Caco-2 (cell line): ENCODE data around the gene SOX5. TPM values are rescaled to one million over a fixed set of nuclear protein-coding genes. Genes with fewer than 3 reads are reported as not detected.

Source experiments
- BruUV-seq: library from RNA; stranded (reverse); fragments of 400-500 nt; replicated peaks from 2 replicates; lab custom pipeline; 2021; lab: Mats Ljungman, UMichigan
- CTCF ChIA-PET: fragments of 300-600 bp; sonication (Branson Sonifier 250); formaldehyde crosslinking; loops from one replicate; lab custom pipeline; 2022; ENCODE audit warnings: antibody characterized with exemption; lab: Charles Lee
- POLR2A ChIA-PET: fragments of 300-600 bp; sonication (Branson Sonifier 250); formaldehyde crosslinking; loops from one replicate; lab custom pipeline; 2022; ENCODE audit warnings: antibody characterized with exemption; lab: Charles Lee
- DNase-seq, 2 experiments: peaks; one replicate each; pipeline versions ENCODE4 v3.0.0 to v3.0.0-alpha.2; 2020 to 2022
- H3K27me3 ChIP-seq: replicated peaks from 2 replicates; pipeline ENCODE4 v1.6.0; 2011; ENCODE audit warnings: low read length; ENCODE audit not compliant: control insufficient read depth, insufficient read depth
- H3K36me3 ChIP-seq: 2 replicates; pipeline ENCODE4 v1.5.1; 2011; ENCODE audit warnings: low read length; ENCODE audit not compliant: control insufficient read depth, insufficient read depth
- H3K4me1 ChIP-seq: fragments of 250-450 bp; sonication (Bioruptor Pico); 2 replicates; pipeline ENCODE4 v1.5.1; 2020; ENCODE audit warnings: mild to moderate bottlenecking
- H3K4me3 ChIP-seq: 2 replicates; pipeline ENCODE4 v1.5.1; 2011; ENCODE audit warnings: low read depth, mild to moderate bottlenecking, control low read depth, low read length
- H3K9me3 ChIP-seq: fragments of 250-450 bp; sonication (Bioruptor Pico); 2 replicates; pipeline ENCODE4 v1.5.1; 2020; ENCODE audit warnings: mild to moderate bottlenecking, moderate library complexity
- H3K27ac Mint-ChIP-seq: one replicate; pipeline ENCODE4 v1.8.0; 2022; ENCODE audit warnings: mixed read lengths; ENCODE audit not compliant: unreplicated experiment
- H3K27me3 Mint-ChIP-seq: one replicate; pipeline ENCODE4 v1.8.0; 2022; ENCODE audit warnings: mixed read lengths; ENCODE audit not compliant: insufficient read depth, unreplicated experiment
- H3K36me3 Mint-ChIP-seq: one replicate; pipeline ENCODE4 v1.8.0; 2022; ENCODE audit warnings: mild to moderate bottlenecking, mixed read lengths; ENCODE audit not compliant: insufficient read depth, unreplicated experiment
- H3K4me1 Mint-ChIP-seq: one replicate; pipeline ENCODE4 v1.8.0; 2022; ENCODE audit warnings: low read depth, mixed read lengths; ENCODE audit not compliant: unreplicated experiment
- H3K4me3 Mint-ChIP-seq: one replicate; pipeline ENCODE4 v1.8.0; 2022; ENCODE audit warnings: mild to moderate bottlenecking, moderate library complexity, mixed read lengths; ENCODE audit not compliant: unreplicated experiment
- H3K9me3 Mint-ChIP-seq: one replicate; pipeline ENCODE4 v1.8.0; 2022; ENCODE audit warnings: mixed read lengths; ENCODE audit not compliant: unreplicated experiment
- intact Hi-C: fragments of 100-400 bp; cut with micrococcal nuclease; formaldehyde crosslinking; loops from one replicate; pipeline ENCODE4 v1.10.0; 2022; ENCODE audit not compliant: unreplicated experiment
- total RNA-seq: library from RNA; stranded (reverse); gene quantifications from 2 replicates; pipeline ENCODE4 v1.2.3, GENCODE V29; 2022
- TF ChIP-seq, protein P1 (sequence below), 2 experiments: fragments of 200-600 bp in 1 of 2; IDR thresholded peaks; 1 replicate in 1 of 2; 2 replicates in 1 of 2; pipeline versions ENCODE4 v1.5.1 to v1.8.0; 2011 to 2022; ENCODE audit warnings: antibody characterized with exemption in 1 of 2, control low read depth in 1 of 2, inconsistent platforms in 1 of 2, low read depth in 1 of 2, low read length in 1 of 2, mild to moderate bottlenecking in 1 of 2, moderate library complexity in 1 of 2; ENCODE audit not compliant: insufficient read depth in 1 of 2, severe bottlenecking in 1 of 2, unreplicated experiment in 1 of 2

Gene SOX5
- total RNA-seq, 1 experiment from 2014 or later: 15.4 TPM

DNA sequence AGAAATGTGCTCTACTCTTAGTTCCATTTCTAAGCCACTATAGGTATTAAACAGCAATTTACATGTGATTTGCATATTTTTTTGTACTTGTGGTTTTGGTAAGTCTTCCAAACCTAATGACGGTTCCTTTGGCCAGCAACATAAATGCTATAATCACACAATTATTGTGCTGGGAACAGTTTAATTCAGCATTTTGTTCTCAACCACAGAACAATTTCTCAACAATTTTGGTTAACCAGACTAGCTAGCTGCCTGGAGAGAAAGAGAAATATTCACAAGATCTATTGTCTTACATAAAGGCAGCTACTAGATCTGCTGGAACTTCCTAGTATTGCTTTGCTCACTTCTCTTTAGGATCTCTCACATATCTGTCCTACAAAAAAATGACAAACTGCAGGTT lies 265.3 kb downstream of the SOX5 start:
- ChIA-PET POLR2A (no interaction called here), CTCF (no interaction called here)
- peaks cover 8% of the 10 kb centered on the region for H3K9me3 Mint-ChIP-seq
- Histone ChIP-seq H3K36me3 (no peaks in the 10 kb centered on the region), H3K27me3 (no peaks in the 10 kb centered on the region), H3K9me3 (no peaks in the 10 kb centered on the region), H3K4me3 (no peak overlapping the region), H3K4me1 (no peaks in the 10 kb centered on the region)
- H3K36me3 Mint-ChIP-seq: no peaks in the 10 kb centered on the region
- no peak for DNase-seq
- TF ChIP-seq, protein P1, sequence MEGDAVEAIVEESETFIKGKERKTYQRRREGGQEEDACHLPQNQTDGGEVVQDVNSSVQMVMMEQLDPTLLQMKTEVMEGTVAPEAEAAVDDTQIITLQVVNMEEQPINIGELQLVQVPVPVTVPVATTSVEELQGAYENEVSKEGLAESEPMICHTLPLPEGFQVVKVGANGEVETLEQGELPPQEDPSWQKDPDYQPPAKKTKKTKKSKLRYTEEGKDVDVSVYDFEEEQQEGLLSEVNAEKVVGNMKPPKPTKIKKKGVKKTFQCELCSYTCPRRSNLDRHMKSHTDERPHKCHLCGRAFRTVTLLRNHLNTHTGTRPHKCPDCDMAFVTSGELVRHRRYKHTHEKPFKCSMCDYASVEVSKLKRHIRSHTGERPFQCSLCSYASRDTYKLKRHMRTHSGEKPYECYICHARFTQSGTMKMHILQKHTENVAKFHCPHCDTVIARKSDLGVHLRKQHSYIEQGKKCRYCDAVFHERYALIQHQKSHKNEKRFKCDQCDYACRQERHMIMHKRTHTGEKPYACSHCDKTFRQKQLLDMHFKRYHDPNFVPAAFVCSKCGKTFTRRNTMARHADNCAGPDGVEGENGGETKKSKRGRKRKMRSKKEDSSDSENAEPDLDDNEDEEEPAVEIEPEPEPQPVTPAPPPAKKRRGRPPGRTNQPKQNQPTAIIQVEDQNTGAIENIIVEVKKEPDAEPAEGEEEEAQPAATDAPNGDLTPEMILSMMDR (IDR thresholded peaks at IDR 0.05; ENCODE audit: insufficient read depth in 1 of 2, low read depth in 1 of 2, low read length in 1 of 2, severe bottlenecking in 1 of 2, unreplicated experiment in 1 of 2): no peak
- no peak overlapping the region for H3K4me3 Mint-ChIP-seq
- no TSS peak for BruUV-seq
- intact Hi-C loops: no loop called here
- no peaks in the 10 kb centered on the region for H3K27me3 Mint-ChIP-seq
- H3K4me1 Mint-ChIP-seq: no peaks in the 10 kb centered on the region
- H3K27ac Mint-ChIP-seq: no peak overlapping the region

DNA sequence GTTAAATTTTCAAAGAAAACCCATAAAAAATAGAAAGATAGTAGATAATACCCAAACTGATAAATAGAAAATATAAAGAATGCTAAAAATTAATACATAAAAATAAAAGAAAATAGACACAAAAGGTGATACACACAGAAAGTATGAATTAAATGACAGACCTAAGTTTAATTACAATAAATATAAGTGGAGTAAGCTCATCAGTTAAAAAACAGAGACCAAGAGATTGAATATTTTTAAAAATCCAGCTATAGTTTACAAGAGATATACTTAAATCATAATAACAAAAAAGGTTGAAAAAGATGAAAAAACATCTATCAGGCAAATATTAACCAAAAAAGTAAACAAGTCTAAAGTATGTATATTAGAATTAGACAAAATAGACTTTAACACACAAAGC lies 268.2 kb downstream of the SOX5 start:
- no peaks in the 10 kb centered on the region for H3K27me3 ChIP-seq
- H3K4me3 ChIP-seq: no peak overlapping the region
- no TSS peak for BruUV-seq
- no peaks in the 10 kb centered on the region for H3K36me3 ChIP-seq
- no peaks in the 10 kb centered on the region for H3K4me1 Mint-ChIP-seq
- CTCF ChIA-PET: no interaction called here
- no peaks in the 10 kb centered on the region for H3K27me3 Mint-ChIP-seq
- no peaks in the 10 kb centered on the region for H3K4me1 ChIP-seq
- POLR2A ChIA-PET: no interaction called here
- peaks cover 8% of the 10 kb centered on the region for H3K9me3 Mint-ChIP-seq
- H3K4me3 Mint-ChIP-seq: no peak overlapping the region
- TF ChIP-seq, protein P1 (IDR thresholded peaks at IDR 0.05; ENCODE audit: insufficient read depth in 1 of 2, low read depth in 1 of 2, low read length in 1 of 2, severe bottlenecking in 1 of 2, unreplicated experiment in 1 of 2): no peak
- H3K27ac Mint-ChIP-seq: no peak overlapping the region
- no peaks in the 10 kb centered on the region for H3K36me3 Mint-ChIP-seq
- no peaks in the 10 kb centered on the region for H3K9me3 ChIP-seq
- no peak for DNase-seq
- intact Hi-C loops: no loop called here

DNA sequence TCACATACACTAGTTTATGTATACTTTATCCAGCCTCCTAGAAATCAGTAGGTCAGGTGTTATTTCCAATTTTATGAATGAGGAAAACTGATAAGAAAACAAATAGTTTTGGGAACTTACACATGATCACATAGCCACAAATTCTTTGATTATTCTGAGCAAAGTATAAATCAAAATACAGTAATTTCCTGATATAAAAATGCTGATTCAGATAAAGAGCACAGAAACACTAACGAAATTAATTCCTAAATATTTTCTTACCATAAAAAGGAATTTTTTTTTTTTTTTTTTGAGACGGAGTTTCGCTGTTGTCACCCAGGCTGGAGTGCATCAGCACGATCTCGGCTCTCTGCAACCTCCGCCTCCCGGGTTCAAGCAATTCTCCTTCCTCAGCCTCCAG lies 275.4 kb downstream of the SOX5 start:
- Mint-ChIP-seq H3K27ac (no peak overlapping the region), H3K4me1 (no peaks in the 10 kb centered on the region), H3K27me3 (no peaks in the 10 kb centered on the region), H3K4me3 (no peak overlapping the region), H3K36me3 (no peaks in the 10 kb centered on the region), H3K9me3 (no peaks in the 10 kb centered on the region)
- H3K9me3 ChIP-seq: no peaks in the 10 kb centered on the region
- CTCF ChIA-PET: no interaction called here
- POLR2A ChIA-PET: no interaction called here
- H3K4me3 ChIP-seq: no peak overlapping the region
- TF ChIP-seq, protein P1 (IDR thresholded peaks at IDR 0.05; ENCODE audit: insufficient read depth in 1 of 2, low read depth in 1 of 2, low read length in 1 of 2, severe bottlenecking in 1 of 2, unreplicated experiment in 1 of 2): no peak
- intact Hi-C loops: no loop called here
- no peaks in the 10 kb centered on the region for H3K27me3 ChIP-seq
- no TSS peak for BruUV-seq
- DNase-seq: no peak
- H3K36me3 ChIP-seq: no peaks in the 10 kb centered on the region
- no peaks in the 10 kb centered on the region for H3K4me1 ChIP-seq
